SK-N-SH treated with all-trans-retinoic acid at 6 μM for 48 hours (cell line): Measurements from ENCODE around the gene ENO2.

Experiments
- ATAC-seq: fragments of 200-7000 bp; cut with Tn5 transposase; 3 replicates; pipeline ENCODE4 v1.9.1; 2020; ENCODE audit warnings: mild to moderate bottlenecking, moderate library complexity
- ARNTL ChIP-seq: fragments of 450-650 bp; formaldehyde crosslinking; IDR thresholded peaks from 2 replicates; pipeline ENCODE4 v1.5.0; 2020; ENCODE audit warnings: low read depth, mild to moderate bottlenecking, moderate library complexity, borderline replicate concordance
- BACH2 ChIP-seq: fragments of 250-450 bp; sonication (Bioruptor Pico); IDR thresholded peaks from 2 replicates; pipeline ENCODE4 v1.9.0; 2021; ENCODE audit warnings: mild to moderate bottlenecking, borderline replicate concordance
- CSDC2 ChIP-seq: fragments of 250-450 bp; sonication (Bioruptor Pico); IDR thresholded peaks from 2 replicates; pipeline ENCODE4 v1.5.0; 2020; ENCODE audit warnings: mild to moderate bottlenecking, moderate library complexity
- ESRRG ChIP-seq: fragments of 250-450 bp; sonication (Bioruptor Pico); IDR thresholded peaks from 2 replicates; pipeline ENCODE4 v1.6.1; 2021; ENCODE audit warnings: mild to moderate bottlenecking
- GLIS3 ChIP-seq: fragments of 250-450 bp; sonication (Bioruptor Pico); IDR thresholded peaks from 2 replicates; pipeline ENCODE4 v1.5.0; 2020; ENCODE audit warnings: mild to moderate bottlenecking, moderate library complexity
- ISL1 ChIP-seq: fragments of 250-450 bp; sonication (Bioruptor Pico); IDR thresholded peaks from 2 replicates; pipeline ENCODE4 v2.1.2; 2022; ENCODE audit warnings: mild to moderate bottlenecking, moderate library complexity
- OSR1 ChIP-seq: fragments of 250-450 bp; sonication (Bioruptor Pico); IDR thresholded peaks from 2 replicates; pipeline ENCODE4 v1.8.0; 2022; ENCODE audit warnings: moderate library complexity, mild to moderate bottlenecking, inconsistent platforms
- POU6F1 ChIP-seq: fragments of 250-450 bp; sonication (Bioruptor Pico); IDR thresholded peaks from 2 replicates; pipeline ENCODE4 v1.8.0; 2021; ENCODE audit warnings: low read depth, mild to moderate bottlenecking, moderate library complexity, borderline replicate concordance
- PPARA ChIP-seq: fragments of 250-450 bp; sonication (Bioruptor Pico); IDR thresholded peaks from 2 replicates; pipeline ENCODE4 v1.5.0; 2020; ENCODE audit warnings: mild to moderate bottlenecking, borderline replicate concordance
- RARB ChIP-seq: fragments of 250-450 bp; sonication (Bioruptor Pico); IDR thresholded peaks from 2 replicates; pipeline ENCODE4 v1.8.0; 2021; ENCODE audit warnings: mild to moderate bottlenecking, moderate library complexity
- SNAI2 ChIP-seq: fragments of 250-450 bp; sonication (Bioruptor Pico); IDR thresholded peaks from 2 replicates; pipeline ENCODE4 v1.5.0; 2020; ENCODE audit warnings: mild to moderate bottlenecking, moderate library complexity
- TCF4 ChIP-seq: fragments of 250-450 bp; sonication (Bioruptor Pico); IDR thresholded peaks from 2 replicates; pipeline ENCODE4 v1.8.0; 2021; ENCODE audit warnings: mild to moderate bottlenecking, moderate library complexity, borderline replicate concordance
- TOX ChIP-seq: fragments of 250-450 bp; sonication (Bioruptor Pico); IDR thresholded peaks from 2 replicates; pipeline ENCODE4 v1.8.0; 2021; ENCODE audit warnings: mild to moderate bottlenecking, moderate library complexity, borderline replicate concordance
- TSHZ2 ChIP-seq: fragments of 250-450 bp; sonication (Bioruptor Pico); IDR thresholded peaks from 2 replicates; pipeline ENCODE4 v1.5.0; 2020; ENCODE audit warnings: mild to moderate bottlenecking, moderate library complexity
- ZC3H10 ChIP-seq: fragments of 250-450 bp; sonication (Bioruptor Pico); IDR thresholded peaks from 2 replicates; pipeline ENCODE4 v1.5.1; 2021; ENCODE audit warnings: mild to moderate bottlenecking, moderate library complexity
- ZFP3 ChIP-seq: fragments of 250-450 bp; sonication (Bioruptor Pico); IDR thresholded peaks from 2 replicates; pipeline ENCODE4 v1.5.0; 2020; ENCODE audit warnings: mild to moderate bottlenecking, moderate library complexity
- ZFP30 ChIP-seq: fragments of 450-650 bp; formaldehyde crosslinking; IDR thresholded peaks from 2 replicates; pipeline ENCODE4 v1.5.0; 2022; ENCODE audit warnings: mild to moderate bottlenecking, moderate library complexity
- ZNF565 ChIP-seq: fragments of 450-650 bp; formaldehyde crosslinking; conservative IDR thresholded peaks from 2 replicates; pipeline ENCODE4 v1.5.0; 2020; ENCODE audit warnings: low read depth, mild to moderate bottlenecking, moderate library complexity
- ZNF70 ChIP-seq: fragments of 450-650 bp; formaldehyde crosslinking; IDR thresholded peaks from 2 replicates; pipeline ENCODE4 v1.5.0; 2020; ENCODE audit warnings: mild to moderate bottlenecking, moderate library complexity
- ZNF8 ChIP-seq: fragments of 450-650 bp; formaldehyde crosslinking; IDR thresholded peaks from 2 replicates; pipeline ENCODE4 v1.5.0; 2020; ENCODE audit warnings: mild to moderate bottlenecking, moderate library complexity
- TF ChIP-seq, protein P1 (sequence below): fragments of 250-450 bp; sonication (Bioruptor Pico); IDR thresholded peaks from 2 replicates; pipeline ENCODE4 v1.5.1; 2021; ENCODE audit warnings: mild to moderate bottlenecking, moderate library complexity
- TF ChIP-seq, protein P2 (sequence below): fragments of 250-450 bp; sonication (Bioruptor Pico); IDR thresholded peaks from 2 replicates; pipeline ENCODE4 v1.5.1; 2020; ENCODE audit warnings: low read depth, mild to moderate bottlenecking, moderate library complexity

Gene ENO2

GRCh38 chr12:6902448-6902847 is 11.9 kb upstream of the ENO2 start:
- TF ChIP-seq PPARA (CRISPR knock-in tag) (no peak), BACH2 (CRISPR knock-in tag) (no peak), ZNF8 (CRISPR knock-in tag) (no peak), TSHZ2 (CRISPR knock-in tag) (no peak), ISL1 (CRISPR knock-in tag) (no peak), CSDC2 (no peak), TOX (CRISPR knock-in tag) (no peak), ARNTL (no peak), SNAI2 (CRISPR knock-in tag) (no peak), TCF4 (CRISPR knock-in tag) (no peak), RARB (no peak), ESRRG (CRISPR knock-in tag) (no peak), ZFP30 (CRISPR knock-in tag) (no peak), OSR1 (CRISPR knock-in tag) (no peak)
- TF ChIP-seq, protein P1, sequence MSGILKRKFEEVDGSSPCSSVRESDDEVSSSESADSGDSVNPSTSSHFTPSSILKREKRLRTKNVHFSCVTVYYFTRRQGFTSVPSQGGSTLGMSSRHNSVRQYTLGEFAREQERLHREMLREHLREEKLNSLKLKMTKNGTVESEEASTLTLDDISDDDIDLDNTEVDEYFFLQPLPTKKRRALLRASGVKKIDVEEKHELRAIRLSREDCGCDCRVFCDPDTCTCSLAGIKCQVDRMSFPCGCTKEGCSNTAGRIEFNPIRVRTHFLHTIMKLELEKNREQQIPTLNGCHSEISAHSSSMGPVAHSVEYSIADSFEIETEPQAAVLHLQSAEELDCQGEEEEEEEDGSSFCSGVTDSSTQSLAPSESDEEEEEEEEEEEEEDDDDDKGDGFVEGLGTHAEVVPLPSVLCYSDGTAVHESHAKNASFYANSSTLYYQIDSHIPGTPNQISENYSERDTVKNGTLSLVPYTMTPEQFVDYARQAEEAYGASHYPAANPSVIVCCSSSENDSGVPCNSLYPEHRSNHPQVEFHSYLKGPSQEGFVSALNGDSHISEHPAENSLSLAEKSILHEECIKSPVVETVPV: no peak
- TF ChIP-seq, protein P2, sequence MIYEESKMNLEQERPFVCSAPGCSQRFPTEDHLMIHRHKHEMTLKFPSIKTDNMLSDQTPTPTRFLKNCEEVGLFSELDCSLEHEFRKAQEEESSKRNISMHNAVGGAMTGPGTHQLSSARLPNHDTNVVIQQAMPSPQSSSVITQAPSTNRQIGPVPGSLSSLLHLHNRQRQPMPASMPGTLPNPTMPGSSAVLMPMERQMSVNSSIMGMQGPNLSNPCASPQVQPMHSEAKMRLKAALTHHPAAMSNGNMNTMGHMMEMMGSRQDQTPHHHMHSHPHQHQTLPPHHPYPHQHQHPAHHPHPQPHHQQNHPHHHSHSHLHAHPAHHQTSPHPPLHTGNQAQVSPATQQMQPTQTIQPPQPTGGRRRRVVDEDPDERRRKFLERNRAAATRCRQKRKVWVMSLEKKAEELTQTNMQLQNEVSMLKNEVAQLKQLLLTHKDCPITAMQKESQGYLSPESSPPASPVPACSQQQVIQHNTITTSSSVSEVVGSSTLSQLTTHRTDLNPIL: no peak
- TF ChIP-seq, all 23 proteins: peak for 0
- ATAC-seq: no peak

GRCh38 chr12:6903722-6904121 is 10.7 kb upstream of the ENO2 start:
- TF ChIP-seq BACH2 (CRISPR knock-in tag) (no peak), SNAI2 (CRISPR knock-in tag) (no peak), TOX (CRISPR knock-in tag) (no peak), ZNF565 (no peak), ZFP30 (CRISPR knock-in tag) (no peak), ZNF70 (CRISPR knock-in tag) (no peak), GLIS3 (CRISPR knock-in tag) (no peak), ZC3H10 (CRISPR knock-in tag) (no peak), ZNF8 (CRISPR knock-in tag) (no peak), CSDC2 (no peak), ARNTL (no peak)
- TF ChIP-seq, protein P1: no peak
- ATAC-seq: no peak

- peak; percentile 97 for ATAC-seq
- TF ChIP-seq ZFP30 (CRISPR knock-in tag) (no peak), GLIS3 (CRISPR knock-in tag) (no peak), ARNTL (no peak), ZFP3 (CRISPR knock-in tag) (no peak), TOX (CRISPR knock-in tag) (no peak), PPARA (CRISPR knock-in tag) (no peak), POU6F1 (CRISPR knock-in tag) (no peak), ESRRG (CRISPR knock-in tag) (no peak), ZNF565 (no peak), BACH2 (CRISPR knock-in tag) (no peak), RARB (no peak), ZNF8 (CRISPR knock-in tag) (no peak)
- TF ChIP-seq, protein P1: no peak
- TF ChIP-seq, protein P2: no peak
Measured at GRCh38 chr12:6904280-6905276, 9.8 kb upstream of the ENO2 start, which contains the start of gene LRRC23. Gene LRRC23, plus strand, starts transcription at chr12:6904822. Its CDS starts 812 bp downstream, at chr12:6905634.
